ENCODE measurements around the gene SAP25.

GRCh38 chr7:100570954-100571828 lies 2.5 kb downstream of the SAP25 start:
- TF ChIP-seq CTCF (IDR thresholded peaks at IDR 0.05) (no peak), POLR2AphosphoS5 (IDR thresholded peaks at IDR 0.05; ENCODE audit: low read depth, low read length) (no peak), REST (IDR thresholded peaks at IDR 0.05; ENCODE audit: insufficient read depth in 1 of 2, low read depth in 2 of 2, low read length in 1 of 2) (no peak)

All from Panc1 (cell line).